ENCODE data around the gene KRT73.

KRT73 gene

GRCh38 chr12:52561880-52562449, 56.4 kb downstream of the KRT73 start:
- no peak for DNase-seq
- H3K4me1 ChIP-seq: no peaks in the 10 kb centered on the region
- H3K27me3 ChIP-seq: peaks cover 0 to 26% of the 10 kb centered on the region in 2 donors
- intact Hi-C loops (cut with DNase I; ENCODE audit: low total_unique reads): no loop called here
- H3K27ac ChIP-seq: no peak overlapping the region
- H3K36me3 ChIP-seq: no peaks in the 10 kb centered on the region
- H3K4me3 ChIP-seq: no peak overlapping the region
- H3K9me3 ChIP-seq: no peaks in the 10 kb centered on the region
- TF ChIP-seq CTCF (IDR thresholded peaks at IDR 0.05): no peak

- Histone ChIP-seq H3K9me3 (no peaks in the 10 kb centered on the region), H3K27ac (no peak overlapping the region), H3K27me3 (peaks cover 0 to 14% of the 10 kb centered on the region in 2 donors), H3K4me3 (no peak overlapping the region), H3K36me3 (no peaks in the 10 kb centered on the region), H3K4me1 (no peaks in the 10 kb centered on the region)
- DNase-seq: no peak
- no peak for TF ChIP-seq CTCF (IDR thresholded peaks at IDR 0.05)
- intact Hi-C loops (cut with DNase I; ENCODE audit: low total_unique reads): no loop called here
Measured at GRCh38 chr12:52559979-52560378, 58.4 kb downstream of the KRT73 start.

GRCh38 chr12:52558781-52559445, 59.4 kb downstream of the KRT73 start:
- intact Hi-C loops (cut with DNase I; ENCODE audit: low total_unique reads): no loop called here
- H3K36me3 ChIP-seq: no peaks in the 10 kb centered on the region

More at GRCh38 chr12:52558781-52559445, 59.4 kb downstream of the KRT73 start:
- no peak overlapping the region for H3K4me3 ChIP-seq
- no peak for TF ChIP-seq CTCF (IDR thresholded peaks at IDR 0.05)
- H3K27me3 ChIP-seq: peaks cover 0 to 8% of the 10 kb centered on the region in 2 donors
- H3K27ac ChIP-seq: no peak overlapping the region
- DNase-seq: no peak
- no peaks in the 10 kb centered on the region for H3K9me3 ChIP-seq
- no peaks in the 10 kb centered on the region for H3K4me1 ChIP-seq
